GM19463 (cell line): ENCODE measurements around the gene OR8B8.
"Not testable (repeated sequence)": the region's sequence is repeated elsewhere in the genome, so short reads cannot be mapped to it uniquely, and the experiment has no call there.

Experiments
- ATAC-seq: cut with Tn5 transposase; IDR thresholded peaks from one replicate; pipeline ENCODE4 v1.9.1; 2021; ENCODE audit warnings: mild to moderate bottlenecking, moderate library complexity; ENCODE audit not compliant: unreplicated experiment

OR8B8 gene

DNA sequence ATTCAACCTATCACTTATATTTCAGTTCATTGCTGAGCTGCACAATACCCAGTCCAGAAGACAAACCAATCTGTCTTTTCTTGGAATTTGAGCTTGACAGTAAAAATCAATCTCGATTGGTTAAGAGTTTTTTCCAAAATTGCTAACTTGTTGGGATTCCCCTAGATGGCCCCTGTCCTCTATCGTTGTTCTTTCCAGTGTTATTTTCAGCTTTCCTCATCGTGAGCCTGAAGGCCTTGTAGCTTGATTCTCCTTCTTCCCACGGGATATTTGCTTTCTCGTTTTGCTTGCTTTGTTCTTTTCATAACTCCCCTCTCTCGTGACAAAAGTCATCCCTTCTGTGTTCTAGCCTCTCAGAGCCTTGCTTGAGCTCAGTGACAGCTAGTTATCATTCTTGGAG, 3.1 kb downstream of the OR8B8 start:
- ATAC-seq, result no peak

DNA sequence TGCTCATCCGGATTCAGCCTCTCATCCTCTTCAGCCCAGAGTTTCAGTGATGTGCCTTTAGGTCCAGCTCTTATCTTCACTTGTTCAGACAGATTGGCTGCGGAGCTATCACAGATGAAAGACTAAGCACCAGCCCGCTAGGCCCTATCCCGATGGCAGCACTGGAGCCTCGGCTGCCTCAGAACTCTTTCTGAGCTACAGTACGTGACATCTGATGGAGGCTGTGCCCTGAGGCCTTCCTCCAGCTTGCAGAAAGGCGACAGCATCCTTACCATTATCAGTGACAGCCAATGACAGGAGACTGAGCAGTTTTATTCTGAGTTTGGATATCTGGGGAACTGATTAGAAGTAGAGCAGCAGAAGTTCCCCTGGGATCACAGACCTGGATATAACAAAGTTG, 4.0 kb downstream of the OR8B8 start:
- no peak for ATAC-seq

DNA sequence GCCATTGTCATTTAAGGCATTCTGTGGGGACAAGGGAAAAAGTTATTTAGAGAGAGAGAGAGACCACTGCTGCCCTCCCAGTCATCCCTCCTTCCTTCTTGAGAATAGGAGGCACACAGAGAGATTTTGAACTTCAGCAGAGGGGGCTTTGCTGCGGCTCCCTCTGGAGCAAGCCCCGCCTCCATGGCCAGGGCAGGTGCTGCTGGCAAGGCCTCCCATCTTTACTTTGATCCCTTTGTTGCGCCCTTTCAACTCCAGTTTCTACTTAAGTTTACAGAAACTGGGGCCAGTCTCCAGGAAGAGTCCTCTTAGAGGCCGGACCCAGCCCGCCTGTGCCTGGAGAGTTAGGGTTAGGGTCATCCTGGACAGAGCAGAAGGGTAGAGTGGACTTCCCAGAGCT, 4.4 kb downstream of the OR8B8 start:
- no peak for ATAC-seq

DNA sequence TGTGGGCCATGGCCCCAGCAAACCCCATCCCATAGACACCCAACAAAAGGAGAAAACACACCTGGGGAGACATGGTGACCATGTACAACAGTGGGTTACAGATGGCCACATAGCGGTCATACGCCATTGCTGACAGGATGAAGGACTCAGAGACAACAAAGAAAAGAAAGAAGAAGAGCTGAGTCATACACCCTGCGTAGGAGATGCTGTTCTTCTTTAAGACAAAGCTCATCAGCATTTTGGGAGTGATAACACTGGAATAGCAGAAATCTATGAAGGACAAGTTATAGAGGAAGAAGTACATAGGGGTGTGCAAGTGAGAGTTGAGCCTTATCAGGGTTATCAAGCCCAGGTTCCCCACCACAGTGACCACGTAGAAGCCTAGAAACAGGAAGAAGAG, 4.9 kb downstream of the OR8B8 start:
- ATAC-seq, result no peak

DNA sequence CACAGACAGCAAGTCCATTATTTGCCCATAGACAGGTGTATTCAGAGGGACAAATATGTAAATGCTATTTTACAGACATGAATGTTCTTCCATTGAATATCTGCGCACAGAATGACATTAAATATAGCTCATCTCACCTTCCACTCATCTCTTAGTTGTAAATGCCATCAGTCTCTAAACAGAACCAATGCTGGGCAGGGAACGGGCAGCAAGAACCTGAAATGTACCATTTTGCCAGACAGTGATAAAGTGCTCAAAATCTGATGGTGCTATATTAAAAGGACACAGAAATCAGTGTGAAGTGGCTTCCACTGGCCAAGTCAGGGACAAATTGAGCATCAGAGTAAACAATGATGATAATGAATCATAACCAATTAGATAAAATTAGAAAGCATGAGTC, 10.8 kb downstream of the OR8B8 start:
- no peak for ATAC-seq

DNA sequence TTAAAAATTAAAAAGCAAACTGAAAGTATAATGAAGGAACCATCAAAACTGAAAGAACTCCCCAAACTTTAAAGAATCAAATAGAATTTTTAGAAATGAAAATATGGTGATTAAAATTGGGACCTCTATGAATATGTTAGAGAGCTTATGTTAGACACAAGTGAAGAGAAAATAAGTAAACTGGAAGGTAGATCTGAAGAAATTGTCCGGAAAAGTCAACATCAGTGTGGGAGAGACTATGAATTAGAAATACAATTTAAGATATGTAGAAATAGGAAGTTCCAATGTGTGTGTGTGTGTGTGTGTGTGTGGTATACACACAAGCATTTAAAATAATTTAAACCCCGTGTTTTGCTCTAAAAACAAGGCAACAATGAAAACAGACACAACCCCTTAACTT, 15.9 kb downstream of the OR8B8 start:
- no peak for ATAC-seq

DNA sequence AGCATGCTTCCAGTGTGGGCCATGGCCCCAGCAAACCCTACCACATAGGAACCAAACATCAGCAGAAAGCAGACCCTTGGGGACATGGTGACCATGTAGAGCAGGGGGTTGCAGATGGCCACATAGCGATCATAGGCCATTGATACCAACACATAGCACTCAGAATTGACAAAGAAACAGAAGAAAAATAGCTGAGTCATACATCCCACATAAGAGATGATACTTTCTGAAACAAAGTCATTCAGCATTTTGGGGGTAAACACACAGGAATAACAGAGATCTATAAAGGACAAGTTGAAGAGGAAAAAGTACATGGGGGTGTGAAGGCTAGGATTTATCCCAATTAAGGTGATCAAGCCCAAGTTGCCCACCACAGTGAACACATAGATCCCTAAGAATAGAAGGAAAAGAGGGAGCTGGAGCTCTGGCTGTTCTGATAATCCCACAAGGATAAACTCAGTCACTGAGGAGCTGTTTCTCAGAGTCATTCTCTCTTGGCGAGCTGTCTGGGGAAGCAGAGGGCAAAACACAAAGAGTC, 21.0 kb downstream of the OR8B8 start, which contains the start of gene OR8B4:
TSS of gene OR8B4 (minus strand) at position 488 of the 538 bp plus-strand sequence. CDS start at position 488, 0 bp downstream.
- no peak for ATAC-seq

DNA sequence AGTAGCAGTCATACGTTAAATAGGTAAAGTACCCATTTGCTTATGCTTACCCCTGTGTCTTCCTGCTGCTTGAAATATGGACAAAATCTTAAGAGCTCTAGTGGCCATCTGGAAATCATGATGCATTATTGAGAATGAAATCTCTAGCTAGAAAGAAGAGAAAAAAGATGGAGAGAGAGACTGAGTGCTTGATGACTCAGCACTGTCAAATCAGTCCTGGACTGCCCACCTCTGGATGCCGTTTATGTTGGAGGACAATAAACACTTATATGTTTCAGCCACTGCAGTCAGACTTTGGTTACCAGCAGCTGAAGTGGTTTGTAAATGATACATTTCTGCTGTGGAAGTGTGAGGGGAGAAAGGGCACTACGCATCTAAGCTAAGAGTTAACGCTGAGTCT, 24.5 kb downstream of the OR8B8 start:
- no peak for ATAC-seq

DNA sequence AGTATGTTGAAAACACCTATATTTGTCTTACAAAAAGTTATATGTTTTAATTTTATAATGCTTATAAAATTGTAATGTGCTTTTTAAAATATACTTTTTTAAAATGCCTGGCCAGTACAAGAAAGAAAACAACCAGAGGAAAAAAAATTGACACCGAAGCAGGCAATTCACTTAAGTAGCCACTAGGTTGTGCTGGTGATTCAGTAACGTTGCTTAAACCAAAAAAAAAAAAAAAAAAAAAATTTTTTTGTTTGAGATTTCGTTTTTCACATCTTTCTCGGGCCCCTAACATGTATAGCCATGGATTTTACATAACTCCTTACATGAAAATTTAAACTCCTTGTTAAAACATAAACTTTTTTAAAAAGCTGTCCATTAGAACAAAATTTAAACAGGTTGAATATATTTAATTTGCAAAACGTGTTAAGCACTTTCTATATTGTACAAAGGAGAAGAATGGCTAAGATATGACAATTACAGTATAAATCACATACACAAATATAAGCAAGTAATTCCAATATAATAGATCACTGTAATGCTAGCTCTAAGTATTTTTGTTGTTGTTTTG, 30.1 kb downstream of the OR8B8 start:
- ATAC-seq, result no peak

DNA sequence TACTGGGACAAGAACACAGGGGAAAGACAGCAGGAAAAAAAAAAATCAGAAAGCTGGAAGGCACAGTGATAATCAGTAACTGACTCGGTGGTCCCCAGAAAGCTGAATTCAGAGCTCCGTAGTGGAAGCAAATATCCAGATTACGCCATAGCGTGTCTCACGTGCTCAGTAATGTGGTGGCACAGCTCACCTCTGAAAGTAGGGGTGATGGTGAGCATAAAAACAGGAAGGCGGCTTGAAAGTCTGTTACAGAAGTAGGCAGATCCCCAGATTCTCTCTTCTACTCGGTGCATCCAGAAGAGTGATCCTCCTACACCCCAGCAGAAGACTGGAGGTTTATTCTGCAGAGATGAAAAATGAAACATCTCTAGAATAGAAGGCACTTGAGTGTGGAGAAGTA, 35.6 kb downstream of the OR8B8 start:
- ATAC-seq, result no peak

DNA sequence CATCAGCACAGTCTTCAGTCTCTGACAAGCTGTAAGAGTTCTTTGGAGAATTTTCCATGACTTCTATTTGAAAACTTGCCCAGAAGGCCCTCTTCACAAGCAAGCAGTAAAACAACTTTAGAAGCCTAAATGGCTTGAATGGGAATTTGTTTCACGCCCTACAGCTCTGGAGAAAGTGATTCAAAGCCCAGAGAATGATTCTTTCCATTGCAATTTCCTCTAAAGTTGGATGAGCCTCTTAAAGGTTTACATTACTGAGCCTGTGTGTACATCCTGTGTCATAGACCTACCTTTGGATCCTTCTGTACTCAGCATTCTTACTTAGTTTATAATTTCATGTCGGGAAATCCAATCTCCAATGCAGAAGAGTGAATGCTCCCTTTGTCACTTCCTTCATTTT, 39.9 kb downstream of the OR8B8 start:
- ATAC-seq, result no peak

DNA sequence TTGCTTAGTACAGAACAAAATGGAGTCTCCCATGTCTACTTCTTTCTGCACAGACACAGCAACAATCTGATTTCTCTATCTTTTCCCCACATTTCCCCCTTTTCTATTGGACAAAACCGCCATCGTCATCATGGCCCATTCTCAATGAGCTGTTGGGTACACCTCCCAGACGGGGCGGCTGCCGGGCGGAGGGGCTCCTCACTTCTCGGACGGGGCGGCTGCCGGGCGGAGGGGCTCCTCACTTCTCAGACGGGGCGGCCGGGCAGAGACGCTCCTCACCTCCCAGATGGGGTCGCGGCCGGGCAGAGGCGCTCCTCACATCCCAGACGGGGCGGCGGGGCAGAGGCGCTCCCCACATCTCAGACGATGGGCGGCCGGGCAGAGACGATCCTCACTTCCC, 42.3 kb downstream of the OR8B8 start:
- not testable (repeated sequence) for ATAC-seq

DNA sequence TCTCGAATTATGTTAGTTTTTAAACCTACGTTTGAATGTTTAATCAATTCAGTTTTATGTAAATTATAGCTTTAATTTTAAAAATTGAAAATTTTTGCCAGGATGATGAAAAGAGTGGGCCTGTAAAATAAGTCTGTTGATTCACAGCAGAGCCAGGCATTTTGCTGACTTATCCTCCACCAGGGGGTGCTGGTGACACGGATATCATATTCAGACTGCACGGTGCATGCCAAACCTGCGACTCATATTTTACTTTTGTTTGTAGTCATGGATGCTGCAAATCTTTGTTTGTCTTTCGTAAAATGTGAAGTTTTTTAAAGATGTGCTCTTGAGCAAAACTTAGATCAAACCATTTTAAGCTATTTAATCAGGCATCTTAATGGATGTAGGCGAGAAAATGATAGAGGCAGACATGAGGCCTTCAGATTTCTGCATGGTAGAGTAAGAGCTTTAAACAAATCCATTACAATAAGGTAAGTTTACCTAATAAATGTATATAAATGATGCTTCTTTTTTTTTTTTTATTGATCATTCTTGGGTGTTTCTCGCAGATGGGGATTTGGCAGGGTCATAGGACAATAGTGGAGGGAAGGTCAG, 43.1 kb downstream of the OR8B8 start:
- ATAC-seq, result peak; percentile 85

DNA sequence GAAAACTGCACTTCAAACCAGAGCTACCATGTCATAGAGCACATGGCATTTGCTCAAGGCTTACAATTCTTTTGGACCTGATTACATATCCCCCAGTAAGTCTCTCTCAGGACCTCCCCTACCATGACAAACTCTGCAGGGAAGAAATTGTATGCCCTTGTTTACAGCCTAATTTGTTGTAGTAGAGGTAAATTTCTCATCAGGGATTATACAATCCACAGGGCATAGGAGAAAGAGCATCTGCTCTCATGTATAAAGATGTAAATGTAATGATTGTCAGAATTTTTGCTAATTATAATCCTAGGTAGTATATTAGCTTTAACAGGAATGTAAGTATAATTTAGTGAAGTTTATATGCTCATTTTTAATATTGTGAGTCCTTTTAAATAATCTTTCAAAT, 46.6 kb downstream of the OR8B8 start, which contains the start of gene OR8B3:
TSS of gene OR8B3 (minus strand) at position 101 of the 400 bp plus-strand sequence. CDS start 1,673 bp downstream, outside the sequence.
- no peak for ATAC-seq

DNA sequence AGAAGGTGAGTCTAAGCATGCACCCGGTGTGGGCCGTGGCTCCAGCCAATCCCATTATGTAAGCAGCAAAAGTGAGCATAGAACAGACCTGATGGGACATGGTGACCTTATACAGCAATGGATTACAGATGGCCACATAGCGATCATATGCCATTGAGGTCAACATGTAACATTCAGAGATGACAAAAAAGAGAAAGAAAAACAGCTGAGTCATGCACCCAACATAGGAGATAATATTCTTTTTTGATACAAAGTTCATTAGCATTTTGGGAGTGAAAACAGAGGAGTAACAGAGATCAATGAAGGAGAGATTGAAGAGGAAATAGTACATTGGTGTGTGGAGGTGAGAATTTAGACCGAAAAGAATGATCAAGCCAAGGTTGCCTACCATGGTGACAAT, 48.6 kb downstream of the OR8B8 start:
- not testable (repeated sequence) for ATAC-seq

DNA sequence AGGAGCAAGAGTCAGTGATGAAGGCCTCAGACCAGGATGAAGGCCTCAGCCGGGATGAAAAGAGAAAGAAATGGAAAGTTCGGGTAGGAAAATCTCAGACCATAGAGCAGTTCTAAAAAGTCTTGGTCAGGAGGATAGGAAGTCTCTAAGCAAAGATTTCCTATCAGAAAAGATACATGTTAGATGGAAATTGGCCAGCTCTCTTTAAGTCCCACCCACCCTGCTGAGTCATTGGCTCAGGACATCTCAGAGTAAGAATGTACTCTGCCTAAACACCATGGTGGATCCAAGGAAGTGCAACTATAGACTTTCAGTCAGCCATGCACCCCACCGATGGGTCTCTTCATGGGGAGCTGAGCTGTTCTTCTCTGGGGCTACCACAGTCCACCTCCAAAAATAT, 51.1 kb downstream of the OR8B8 start:
- no peak for ATAC-seq
